HepG2 (cell line): ENCODE measurements around the gene IRF3. TPM values are rescaled to one million over a fixed set of nuclear protein-coding genes. Genes with fewer than 3 reads are reported as not detected.

ENCODE experiments used
- CEBPB ChIP-seq: IDR thresholded peaks from 2 replicates; pipeline ENCODE4 v1.6.1; 2011; ENCODE audit warnings: low read depth, low read length, improper control_type of control experiment, borderline replicate concordance
- CEBPG ChIP-seq: IDR thresholded peaks from 2 replicates; pipeline ENCODE4 v1.6.1; 2016
- ELK4 ChIP-seq: sonication (generic); formaldehyde crosslinking; IDR thresholded peaks from 2 replicates; pipeline ENCODE4 v1.9.0; 2021; ENCODE audit warnings: missing genetic modification reagents, borderline replicate concordance
- EZH2 ChIP-seq: conservative IDR thresholded peaks from 2 replicates; pipeline ENCODE4 v1.6.1; 2012; ENCODE audit warnings: mild to moderate bottlenecking, low read depth, low read length, moderate library complexity
- FOXK1 ChIP-seq: sonication (generic); formaldehyde crosslinking; IDR thresholded peaks from 2 replicates; pipeline ENCODE4 v1.4.0; 2020; ENCODE audit warnings: low read depth, missing genetic modification reagents, borderline replicate concordance
- HOXA7 ChIP-seq: sonication (generic); formaldehyde crosslinking; IDR thresholded peaks from 2 replicates; pipeline ENCODE4 v1.8.1; 2022; ENCODE audit warnings: mild to moderate bottlenecking, missing genetic modification reagents, moderate library complexity
- KLF16 ChIP-seq, 2 experiments: sonication (generic) in 1 of 2; formaldehyde crosslinking in 1 of 2; IDR thresholded peaks; 2 replicates each; pipeline versions ENCODE4 v1.6.1 to v1.8.0; 2016 to 2023; ENCODE audit warnings: missing genetic modification reagents in 2 of 2, missing compliant biosample characterization in 1 of 2
- KLF6 ChIP-seq: IDR thresholded peaks from 2 replicates; pipeline ENCODE4 v1.8.0; 2016; ENCODE audit warnings: missing biosample characterization, missing genetic modification reagents
- MTA3 ChIP-seq: sonication (generic); formaldehyde crosslinking; IDR thresholded peaks from 2 replicates; pipeline ENCODE4 v1.4.0; 2020; ENCODE audit warnings: missing genetic modification reagents
- NFIB ChIP-seq: sonication (generic); formaldehyde crosslinking; IDR thresholded peaks from 2 replicates; pipeline ENCODE4 v1.9.0; 2021; ENCODE audit warnings: missing genetic modification reagents, mild to moderate bottlenecking, borderline replicate concordance
- NR2F6 ChIP-seq, 2 experiments: IDR thresholded peaks; 2 replicates each; pipeline ENCODE4 v1.6.1; 2016; ENCODE audit warnings: antibody characterized with exemption in 1 of 2, mild to moderate bottlenecking in 1 of 2
- RBAK ChIP-seq: sonication (generic); formaldehyde crosslinking; IDR thresholded peaks from 2 replicates; pipeline ENCODE4 v1.5.1; 2020; ENCODE audit warnings: mild to moderate bottlenecking, missing genetic modification reagents
- SALL2 ChIP-seq: sonication (generic); formaldehyde crosslinking; IDR thresholded peaks from 2 replicates; pipeline ENCODE4 v1.8.1; 2023; ENCODE audit warnings: mild to moderate bottlenecking, missing genetic modification reagents, inconsistent platforms
- SMYD3 ChIP-seq: sonication (generic); formaldehyde crosslinking; IDR thresholded peaks from 2 replicates; pipeline ENCODE4 v1.8.1; 2023; ENCODE audit warnings: mild to moderate bottlenecking, missing genetic modification reagents
- TBX2 ChIP-seq: sonication (generic); formaldehyde crosslinking; IDR thresholded peaks from 2 replicates; pipeline ENCODE4 v1.5.0; 2020; ENCODE audit warnings: missing genetic modification reagents, mild to moderate bottlenecking, borderline replicate concordance
- THAP11 ChIP-seq: IDR thresholded peaks from 2 replicates; pipeline ENCODE4 v1.6.1; 2016; ENCODE audit warnings: missing biosample characterization, missing genetic modification reagents
- ZBTB14 ChIP-seq: sonication (generic); formaldehyde crosslinking; IDR thresholded peaks from 2 replicates; pipeline ENCODE4 v1.4.0; 2020; ENCODE audit warnings: missing genetic modification reagents
- ZNF143 ChIP-seq: sonication (generic); formaldehyde crosslinking; IDR thresholded peaks from 2 replicates; pipeline ENCODE4 v1.4.0; 2020; ENCODE audit warnings: missing genetic modification reagents
- ZNF558 ChIP-seq: sonication (generic); formaldehyde crosslinking; IDR thresholded peaks from 2 replicates; pipeline ENCODE4 v1.9.0; 2022; ENCODE audit warnings: mild to moderate bottlenecking, missing genetic modification reagents, borderline replicate concordance
- ZNF616 ChIP-seq: sonication (generic); formaldehyde crosslinking; IDR thresholded peaks from 2 replicates; pipeline ENCODE4 v1.5.0; 2020; ENCODE audit warnings: low read depth, mild to moderate bottlenecking, missing genetic modification reagents
- ZNF629 ChIP-seq: sonication (generic); formaldehyde crosslinking; conservative IDR thresholded peaks from 2 replicates; pipeline ENCODE4 v1.5.0; 2020; ENCODE audit warnings: missing genetic modification reagents
- ZNF644 ChIP-seq: IDR thresholded peaks from 2 replicates; pipeline ENCODE4 v1.6.1; 2016; ENCODE audit warnings: low read depth
- ZNF713 ChIP-seq: sonication (generic); formaldehyde crosslinking; IDR thresholded peaks from 2 replicates; pipeline ENCODE4 v1.4.0; 2020; ENCODE audit warnings: mild to moderate bottlenecking, missing genetic modification reagents
- ZNF776 ChIP-seq: sonication (generic); formaldehyde crosslinking; IDR thresholded peaks from 2 replicates; pipeline ENCODE4 v1.4.0; 2020; ENCODE audit warnings: mild to moderate bottlenecking, missing genetic modification reagents
- ZNF782 ChIP-seq: sonication (generic); formaldehyde crosslinking; IDR thresholded peaks from 2 replicates; pipeline ENCODE4 v1.4.0; 2020; ENCODE audit warnings: missing genetic modification reagents, mild to moderate bottlenecking, borderline replicate concordance
- ZNF83 ChIP-seq: sonication (generic); formaldehyde crosslinking; IDR thresholded peaks from 2 replicates; pipeline ENCODE4 v1.4.0; 2020; ENCODE audit warnings: missing genetic modification reagents, mild to moderate bottlenecking, borderline replicate concordance
- ZSCAN29 ChIP-seq: sonication (generic); formaldehyde crosslinking; conservative IDR thresholded peaks from 2 replicates; pipeline ENCODE4 v1.4.0; 2020; ENCODE audit warnings: mild to moderate bottlenecking, missing genetic modification reagents
- ZSCAN31 ChIP-seq: sonication (generic); formaldehyde crosslinking; IDR thresholded peaks from 2 replicates; pipeline ENCODE4 v1.5.0; 2020; ENCODE audit warnings: low read depth, mild to moderate bottlenecking, missing genetic modification reagents
- polyA plus RNA-seq, 8 experiments: library from polyadenylated mRNA; depleted of rRNA in 3 of 8; stranded (reverse) in 7 of 8; unstranded in 1 of 8; fragments of >200 nt; fragmentation: Illumina TruSeq in 4 of 8; extraction: Trizol in 4 of 8; gene quantifications; 2 replicates each; pipeline versions ENCODE4 v1.2.1 to v1.2.3, GENCODE V29; 2011 to 2016; ENCODE audit warnings: low read depth in 4 of 8, missing spikeins in 1 of 8, mixed read lengths in 1 of 8; ENCODE audit not compliant: insufficient read depth in 1 of 8
- total RNA-seq, 5 experiments: library from RNA; depleted of rRNA; stranded (reverse); fragments of >200 nt; fragmentation: Illumina TruSeq; extraction: Trizol; gene quantifications; 2 replicates each; pipeline ENCODE4 v1.2.3, GENCODE V29; 2016; ENCODE audit warnings: low read depth in 1 of 5
- TF ChIP-seq, protein P1 (sequence below): sonication (generic); formaldehyde crosslinking; IDR thresholded peaks from 2 replicates; pipeline ENCODE4 v1.4.0; 2020; ENCODE audit warnings: missing genetic modification reagents

The IRF3 gene
- total and polyA plus RNA-seq, 2 of the 13 experiments (the other 11 are each of a cell fraction or from before 2014, with no cell fraction given): 61.9 to 65.5 TPM

- TF ChIP-seq, protein P1, sequence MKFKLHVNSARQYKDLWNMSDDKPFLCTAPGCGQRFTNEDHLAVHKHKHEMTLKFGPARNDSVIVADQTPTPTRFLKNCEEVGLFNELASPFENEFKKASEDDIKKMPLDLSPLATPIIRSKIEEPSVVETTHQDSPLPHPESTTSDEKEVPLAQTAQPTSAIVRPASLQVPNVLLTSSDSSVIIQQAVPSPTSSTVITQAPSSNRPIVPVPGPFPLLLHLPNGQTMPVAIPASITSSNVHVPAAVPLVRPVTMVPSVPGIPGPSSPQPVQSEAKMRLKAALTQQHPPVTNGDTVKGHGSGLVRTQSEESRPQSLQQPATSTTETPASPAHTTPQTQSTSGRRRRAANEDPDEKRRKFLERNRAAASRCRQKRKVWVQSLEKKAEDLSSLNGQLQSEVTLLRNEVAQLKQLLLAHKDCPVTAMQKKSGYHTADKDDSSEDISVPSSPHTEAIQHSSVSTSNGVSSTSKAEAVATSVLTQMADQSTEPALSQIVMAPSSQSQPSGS: no peak
- TF ChIP-seq ELK4 (CRISPR knock-in tag) (peak; percentile 99; the same call in 1 of the 2 replicates), EZH2 (no peak), NR2F6 (IDR thresholded peaks at IDR 0.05) (no peak), NR2F6 (CRISPR knock-in tag; IDR thresholded peaks at IDR 0.05) (no peak), KLF6 (CRISPR knock-in tag) (0 out of 2 replicates have a peak, but pooled peaks have one; percentile 47), ZNF644 (CRISPR knock-in tag) (no peak), MTA3 (CRISPR knock-in tag) (no peak), ZNF83 (0 out of 2 replicates have a peak, but pooled peaks have one; percentile 31), ZNF629 (CRISPR knock-in tag) (no peak), NFIB (CRISPR knock-in tag) (no peak), ZNF558 (no peak), TBX2 (CRISPR knock-in tag) (no peak), HOXA7 (CRISPR knock-in tag) (no peak), THAP11 (CRISPR knock-in tag) (peak; percentile 91), ZSCAN29 (CRISPR knock-in tag) (no peak; the same call in 1 of the 2 replicates), KLF16 (CRISPR knock-in tag; IDR thresholded peaks at IDR 0.05) (no peak), FOXK1 (CRISPR knock-in tag) (peak; percentile 64; the same call in 1 of the 2 replicates), ZNF782 (CRISPR knock-in tag) (no peak), ZBTB14 (no peak), ZSCAN31 (CRISPR knock-in tag) (no peak; the same call in 1 of the 2 replicates), CEBPB (no peak), SMYD3 (CRISPR knock-in tag) (no peak), ZNF776 (CRISPR knock-in tag) (no peak), SALL2 (CRISPR knock-in tag) (no peak; the same call in 1 of the 2 replicates), ZNF713 (CRISPR knock-in tag) (no peak), ZNF143 (CRISPR knock-in tag) (peak; percentile 90), ZNF616 (CRISPR knock-in tag) (no peak), CEBPG (CRISPR knock-in tag) (no peak), RBAK (CRISPR knock-in tag) (no peak)
Measured at GRCh38 chr19:49665351-49666119, at the start of gene IRF3, which contains the start of gene BCL2L12 (continued).
